Testis (tissue), 5 donors: Measurements from ENCODE around the gene BLVRA. TPM values are rescaled to one million over a fixed set of nuclear protein-coding genes. Genes with fewer than 3 reads are reported as not detected.
"Not testable (repeated sequence)": the region's sequence is repeated elsewhere in the genome, so short reads cannot be mapped to it uniquely, and the experiment has no call there.

Source experiments
- DNase-seq: peaks from one replicate; pipeline ENCODE4 v3.0.0-alpha.2; 2019
- H3K27ac ChIP-seq, 2 donors: fragments of 200-600 bp; sonication (generic); one replicate each; pipeline ENCODE4 v1.5.1; 2019
- H3K27me3 ChIP-seq: fragments of 200-600 bp; sonication (generic); one replicate; pipeline ENCODE4 v1.5.1; 2019
- H3K36me3 ChIP-seq: fragments of 200-600 bp; sonication (generic); one replicate; pipeline ENCODE4 v1.5.1; 2017; ENCODE audit warnings: low read depth; ENCODE audit errors: missing control alignments
- H3K4me1 ChIP-seq: fragments of 200-600 bp; sonication (generic); one replicate; pipeline ENCODE4 v1.5.1; 2019
- H3K4me3 ChIP-seq, 2 donors: fragments of 200-600 bp; sonication (generic); one replicate each; pipeline ENCODE4 v1.5.1; 2017 to 2019
- H3K9me3 ChIP-seq: fragments of 200-600 bp; sonication (generic); one replicate; pipeline ENCODE4 v1.5.1; 2017
- POLR2A ChIP-seq: fragments of 450-650 bp; IDR thresholded peaks from one replicate; pipeline ENCODE4 v1.6.1; 2017; ENCODE audit warnings: antibody characterized with exemption, mild to moderate bottlenecking, moderate library complexity
- WGBS, 2 donors: methylation state at CpG; one replicate each; pipeline ENCODE4 v1.1.5; 2018; 5-methylcytosine and 5-hydroxymethylcytosine counted together
- intact Hi-C: fragments of 100-400 bp; cut with DNase I; formaldehyde crosslinking; loops from one replicate; pipeline ENCODE4 v1.15.1; 2023; ENCODE audit warnings: low total_unique reads
- long read RNA-seq, 2 donors: transcript quantifications; one replicate each; lab custom pipeline, GENCODE V29; 2026
- polyA plus RNA-seq: library from polyadenylated mRNA; stranded (reverse); fragments of 350-450 nt; fragmentation: Illumina TruSeq; extraction: RNeasy Lipid Tissue Mini Kit (QIAGEN cat#74804); gene quantifications from one replicate; pipeline ENCODE4 v1.2.3, GENCODE V29; 2014; ENCODE audit warnings: low read depth, low replicate concordance; ENCODE audit not compliant: insufficient read depth
- total RNA-seq, 2 donors: library from RNA; depleted of rRNA; stranded (reverse); fragments of >200 nt; gene quantifications; one replicate each; pipeline ENCODE4 v1.2.3, GENCODE V29; 2016
- TF ChIP-seq, protein P1 (sequence below), 3 experiments: fragments of 450-650 bp in 2 of 3; fragments of 200-600 bp in 1 of 3; sonication (generic) in 1 of 3; IDR thresholded peaks; one replicate each; pipeline ENCODE4 v1.5.1; 2016 to 2019; ENCODE audit warnings: antibody characterized with exemption in 3 of 3, mild to moderate bottlenecking in 2 of 3, moderate library complexity in 1 of 3

The BLVRA gene, protein sequence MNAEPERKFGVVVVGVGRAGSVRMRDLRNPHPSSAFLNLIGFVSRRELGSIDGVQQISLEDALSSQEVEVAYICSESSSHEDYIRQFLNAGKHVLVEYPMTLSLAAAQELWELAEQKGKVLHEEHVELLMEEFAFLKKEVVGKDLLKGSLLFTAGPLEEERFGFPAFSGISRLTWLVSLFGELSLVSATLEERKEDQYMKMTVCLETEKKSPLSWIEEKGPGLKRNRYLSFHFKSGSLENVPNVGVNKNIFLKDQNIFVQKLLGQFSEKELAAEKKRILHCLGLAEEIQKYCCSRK
- 10 to 100 TPM; 16.8 to 20.2 TPM for total RNA-seq
- polyA plus RNA-seq: 33.7 TPM
- long read RNA-seq, donor 1, transcript BLVRA-201 (8 exons, 1,071 nt): major isoform, 16 of 22 reads
- long read RNA-seq, donor 1, partial matches to known transcripts: 5 of 22 reads
- long read RNA-seq, donor 1, other reads (novel, unspliced or antisense): 0 of 22 reads
- long read RNA-seq, donor 2, transcript BLVRA-201 (8 exons, 1,071 nt): major isoform, 8 of 8 reads
- long read RNA-seq, donor 2, partial matches to known transcripts: 0 of 8 reads
- long read RNA-seq, donor 2, other reads (novel, unspliced or antisense): 0 of 8 reads

DNA sequence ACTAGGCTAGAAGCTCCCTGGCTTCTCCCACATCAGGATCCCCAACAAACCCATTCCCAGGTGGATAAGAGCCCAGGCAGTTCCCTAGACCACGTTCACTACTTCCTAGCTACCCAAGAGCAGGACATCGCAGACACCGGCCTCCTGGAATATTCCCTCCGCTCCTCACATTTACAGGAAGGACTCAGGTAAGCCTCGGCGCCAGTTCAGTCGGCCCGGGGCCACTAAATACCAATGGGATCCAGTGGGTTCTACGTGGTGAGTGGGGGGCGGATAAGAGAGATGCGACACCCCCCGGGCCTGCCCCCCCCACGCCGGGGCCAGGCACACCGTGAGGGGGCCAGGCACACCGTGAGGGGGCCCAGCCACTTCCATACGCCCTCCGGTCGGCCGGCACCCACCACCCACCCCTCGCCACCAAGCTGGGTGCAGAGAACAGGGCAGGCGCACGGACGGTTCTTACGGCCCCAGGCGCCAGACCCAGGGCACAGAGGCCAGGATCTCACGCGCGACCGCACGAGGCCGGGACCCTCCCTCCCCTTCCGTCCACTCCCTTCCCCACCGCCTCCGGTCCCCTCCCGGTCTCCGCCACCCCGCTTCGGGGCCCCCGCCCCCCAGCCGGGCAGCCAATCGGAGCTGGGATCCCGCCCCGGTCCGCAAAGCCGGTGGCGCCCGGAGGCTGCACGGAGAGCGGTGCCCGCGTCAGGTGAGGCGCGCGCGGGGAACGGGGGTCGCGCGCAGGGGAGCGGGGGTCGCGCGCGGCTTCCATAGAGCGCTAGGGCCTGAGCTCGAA is at the start of gene BLVRA:
TSS of gene BLVRA (plus strand) at position 652 of the 793 bp plus-strand sequence. CDS start 12,479 bp downstream, outside the sequence.
- no peaks in the 10 kb centered on the region for H3K36me3 ChIP-seq
- TF ChIP-seq POLR2A: no peak
- TF ChIP-seq, protein P1, sequence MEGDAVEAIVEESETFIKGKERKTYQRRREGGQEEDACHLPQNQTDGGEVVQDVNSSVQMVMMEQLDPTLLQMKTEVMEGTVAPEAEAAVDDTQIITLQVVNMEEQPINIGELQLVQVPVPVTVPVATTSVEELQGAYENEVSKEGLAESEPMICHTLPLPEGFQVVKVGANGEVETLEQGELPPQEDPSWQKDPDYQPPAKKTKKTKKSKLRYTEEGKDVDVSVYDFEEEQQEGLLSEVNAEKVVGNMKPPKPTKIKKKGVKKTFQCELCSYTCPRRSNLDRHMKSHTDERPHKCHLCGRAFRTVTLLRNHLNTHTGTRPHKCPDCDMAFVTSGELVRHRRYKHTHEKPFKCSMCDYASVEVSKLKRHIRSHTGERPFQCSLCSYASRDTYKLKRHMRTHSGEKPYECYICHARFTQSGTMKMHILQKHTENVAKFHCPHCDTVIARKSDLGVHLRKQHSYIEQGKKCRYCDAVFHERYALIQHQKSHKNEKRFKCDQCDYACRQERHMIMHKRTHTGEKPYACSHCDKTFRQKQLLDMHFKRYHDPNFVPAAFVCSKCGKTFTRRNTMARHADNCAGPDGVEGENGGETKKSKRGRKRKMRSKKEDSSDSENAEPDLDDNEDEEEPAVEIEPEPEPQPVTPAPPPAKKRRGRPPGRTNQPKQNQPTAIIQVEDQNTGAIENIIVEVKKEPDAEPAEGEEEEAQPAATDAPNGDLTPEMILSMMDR (IDR thresholded peaks at IDR 0.05): no peak
- H3K4me1 ChIP-seq: peaks cover 3% of the 10 kb centered on the region
- DNase-seq: peak; percentile 67
- peak within 1 kb of the TSS; percentile 71 to 82 for H3K4me3 ChIP-seq
- H3K9me3 ChIP-seq: no peaks in the 10 kb centered on the region
- WGBS, 2 donors: 5 to 14% methylated on average over 8 to 38 of the region's 67 CpGs
- H3K27ac ChIP-seq: peak within 1 kb of the TSS; percentile 9 to 82
- H3K27me3 ChIP-seq: no peaks in the 10 kb centered on the region
- intact Hi-C loops: no loop called here

DNA sequence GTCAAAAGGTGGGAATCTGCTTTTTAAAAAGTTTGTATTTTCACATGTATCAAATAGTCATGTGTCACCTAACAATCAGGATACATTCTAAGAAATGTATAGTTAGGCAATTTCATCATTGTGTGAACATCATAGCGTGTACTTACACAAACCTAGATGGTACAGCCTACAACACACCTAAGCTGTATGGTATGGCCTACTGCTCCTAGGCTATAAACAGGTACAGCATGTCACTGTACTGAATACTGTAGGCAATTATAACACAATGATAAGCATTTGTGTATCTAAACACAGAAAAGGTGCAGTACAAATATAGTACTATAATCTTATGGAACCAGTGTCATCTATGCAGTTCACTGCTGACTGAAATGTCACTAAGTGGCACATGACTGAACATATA is 47.0 kb upstream of the BLVRA start:
- TF ChIP-seq, protein P1 (IDR thresholded peaks at IDR 0.05): no peak
- TF ChIP-seq POLR2A: no peak
- 95 to 100% methylated on average over 1 of the region's 1 CpG for WGBS, 2 donors
- no peak overlapping the region for H3K27ac ChIP-seq

DNA sequence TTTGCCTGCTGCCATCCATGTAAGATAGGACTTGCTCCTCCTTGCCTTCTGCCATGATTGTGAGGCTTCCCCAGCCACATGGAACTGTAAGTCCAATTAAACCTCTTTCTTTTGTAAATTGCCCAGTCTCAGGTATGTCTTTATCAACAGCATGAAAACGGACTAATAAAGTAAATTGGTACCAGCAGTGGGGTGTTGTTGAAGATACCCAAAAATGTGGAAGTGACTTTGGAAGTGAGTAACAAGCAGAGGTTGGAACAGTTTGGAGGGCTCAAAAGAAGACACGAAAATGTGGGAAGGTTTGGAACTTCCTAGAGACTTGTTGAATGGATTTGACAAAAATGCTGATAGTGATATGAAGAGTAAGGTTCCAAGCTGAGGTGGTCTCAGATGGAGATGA is 42.5 kb upstream of the BLVRA start:
- H3K27me3 ChIP-seq, H3K36me3 ChIP-seq, intact Hi-C loops, H3K4me1 ChIP-seq, H3K4me3 ChIP-seq, DNase-seq, H3K27ac ChIP-seq, H3K9me3 ChIP-seq: not testable (repeated sequence)
- 87 to 88% methylated on average over 2 of the region's 2 CpGs for WGBS, 2 donors

More for the DNA sequence above, 47.0 kb upstream of the BLVRA start:
- H3K27me3 ChIP-seq: no peaks in the 10 kb centered on the region
- H3K36me3 ChIP-seq: no peaks in the 10 kb centered on the region
- no peaks in the 10 kb centered on the region for H3K9me3 ChIP-seq
- DNase-seq: no peak
- intact Hi-C loops: no loop called here
- no peak overlapping the region for H3K4me3 ChIP-seq
- H3K4me1 ChIP-seq: no peaks in the 10 kb centered on the region

DNA sequence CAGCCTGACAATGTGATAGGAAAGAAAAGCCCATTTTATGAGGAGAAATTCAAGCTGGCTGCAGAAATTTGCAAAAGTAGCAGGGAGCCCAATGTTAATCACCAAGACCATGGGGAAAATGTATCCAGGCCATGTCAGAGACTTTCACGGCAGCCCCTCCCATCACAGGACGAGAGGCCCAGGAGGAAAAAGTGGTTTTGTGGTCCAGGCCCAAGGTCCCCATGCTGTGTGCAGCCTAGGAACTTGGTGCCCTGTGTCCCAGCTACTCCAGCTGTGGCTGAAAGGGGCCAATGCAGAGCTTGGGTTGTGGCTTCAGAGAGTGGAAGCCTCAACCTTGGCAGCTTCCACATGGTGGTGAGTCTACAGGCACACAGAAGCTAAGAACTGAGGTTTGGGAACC is 41.9 kb upstream of the BLVRA start:
- TF ChIP-seq, protein P1 (IDR thresholded peaks at IDR 0.05): no peak
- no peak for TF ChIP-seq POLR2A
- no peak overlapping the region for H3K27ac ChIP-seq
- no peaks in the 10 kb centered on the region for H3K36me3 ChIP-seq
- no peak for DNase-seq
- no peaks in the 10 kb centered on the region for H3K27me3 ChIP-seq
- H3K9me3 ChIP-seq: no peaks in the 10 kb centered on the region
- H3K4me1 ChIP-seq: no peaks in the 10 kb centered on the region
- H3K4me3 ChIP-seq: no peak overlapping the region
- WGBS, 2 donors: 78 to 82% methylated on average over 2 of the region's 2 CpGs
- intact Hi-C loops: no loop called here
